A549 (cell line): Measurements from ENCODE around the gene HOXA13.

Source experiments
- EP300 ChIP-seq, 2 experiments: fragments of >200 bp; sonication (Bioruptor Twin); formaldehyde crosslinking; IDR thresholded peaks; 2 replicates in 1 of 2; 3 replicates in 1 of 2; pipeline ENCODE4 v1.6.1; 2016 to 2017
- SREBF2 ChIP-seq: fragments of 450-650 bp; IDR thresholded peaks from 2 replicates; pipeline ENCODE4 v1.6.1; 2014; ENCODE audit warnings: mild to moderate bottlenecking, moderate library complexity
- TF ChIP-seq, protein P1 (sequence below): fragments of >200 bp; sonication (Bioruptor Twin); formaldehyde crosslinking; IDR thresholded peaks from 2 replicates; pipeline ENCODE4 v1.6.1; 2016

DNA sequence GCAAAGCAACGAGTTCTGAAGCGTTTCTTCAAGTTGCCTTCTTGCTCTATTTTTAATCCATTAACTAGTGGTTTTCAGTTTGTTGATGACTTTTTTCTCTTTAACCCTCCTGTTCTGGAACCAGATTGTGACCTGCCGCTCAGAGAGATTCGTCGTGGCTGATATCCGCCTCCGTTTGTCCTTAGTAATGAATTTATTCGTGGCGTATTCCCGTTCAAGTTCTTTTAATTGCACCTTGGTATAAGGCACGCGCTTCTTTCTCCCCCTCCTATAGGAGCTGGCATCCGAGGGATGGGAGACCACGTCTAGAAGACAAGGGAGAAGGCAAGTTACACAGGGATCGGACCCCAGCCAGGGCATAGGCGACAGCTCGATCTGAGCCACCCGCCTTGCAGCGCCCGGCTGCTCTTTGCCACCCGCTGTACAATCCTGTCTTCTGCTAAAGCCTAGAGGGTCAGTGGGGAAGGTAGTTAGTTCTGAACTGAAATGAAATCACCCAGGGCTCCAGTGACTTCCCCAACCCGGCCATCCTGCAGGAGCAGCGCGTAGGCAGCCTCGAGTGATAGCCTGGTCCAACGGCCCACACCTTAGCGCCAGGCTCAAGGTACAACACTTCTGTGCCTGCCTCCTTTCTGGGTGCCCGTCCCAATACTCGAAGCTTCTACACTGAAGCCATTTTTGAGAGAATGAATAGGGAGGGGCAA lies 1.6 kb downstream of the HOXA13 start:
- TF ChIP-seq EP300 (IDR thresholded peaks at IDR 0.05) (no peak), SREBF2 (no peak)
- TF ChIP-seq, protein P1, sequence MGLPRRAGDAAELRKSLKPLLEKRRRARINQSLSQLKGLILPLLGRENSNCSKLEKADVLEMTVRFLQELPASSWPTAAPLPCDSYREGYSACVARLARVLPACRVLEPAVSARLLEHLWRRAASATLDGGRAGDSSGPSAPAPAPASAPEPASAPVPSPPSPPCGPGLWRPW: no peak
